ENCODE measurements around the gene GGT6. TPM values are rescaled to one million over a fixed set of nuclear protein-coding genes. Genes with fewer than 3 reads are reported as not detected.

Gene GGT6
- total RNA-seq, 1 experiment from 2014 or later: 3.7 TPM

DNA sequence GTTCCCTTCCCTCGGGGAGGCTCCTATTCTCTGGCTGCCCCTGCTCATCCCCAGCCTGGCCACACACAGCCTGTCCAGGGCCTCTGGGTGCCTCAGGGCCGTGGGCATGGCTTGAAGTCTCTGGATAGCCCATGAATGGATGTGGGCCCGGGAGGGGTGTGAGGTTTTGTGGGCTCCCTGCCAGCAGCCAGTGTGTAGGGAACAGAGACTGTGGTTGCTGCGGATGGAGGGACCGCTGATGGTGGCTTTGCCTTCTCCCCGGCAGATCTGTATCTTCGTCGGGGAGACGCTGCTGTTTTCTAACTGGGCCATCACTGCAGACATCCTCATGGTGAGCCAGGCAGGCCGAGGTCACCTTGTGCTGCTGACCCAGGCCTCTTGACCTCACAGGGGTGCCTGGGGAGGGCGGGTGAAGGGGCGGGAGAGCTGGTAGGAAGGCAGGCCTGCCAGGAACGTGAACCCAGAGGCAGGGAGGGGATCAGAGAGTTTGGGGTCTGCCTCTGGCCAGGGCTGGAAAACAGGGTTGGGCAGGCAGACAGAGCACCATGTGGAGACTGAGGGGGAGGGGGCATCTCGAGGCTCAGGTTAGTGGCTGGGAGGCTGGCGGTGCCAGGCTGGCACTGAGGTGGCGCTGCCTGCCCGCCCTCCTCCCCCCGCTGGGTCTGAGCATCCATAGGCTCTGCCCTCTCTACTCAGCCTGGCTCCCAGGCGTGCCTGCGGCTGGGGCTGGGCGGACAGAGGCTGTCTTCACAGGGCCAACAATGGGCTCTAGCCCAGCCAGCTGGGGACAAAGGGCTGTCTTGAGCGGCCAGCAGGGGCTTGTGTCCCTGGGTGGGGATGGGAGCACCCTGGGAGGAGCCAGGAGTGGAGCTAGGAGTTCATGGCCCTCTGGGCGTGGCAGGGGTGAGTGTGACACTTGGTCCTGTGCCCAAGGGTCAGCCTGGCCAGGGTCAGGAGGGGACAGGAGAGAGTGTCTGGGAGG, 26.6 kb downstream of the GGT6 start:
- Histone ChIP-seq H3K79me2 (ENCODE audit: low read depth) (no peaks in the 10 kb centered on the region), H2AFZ (no peak overlapping the region), H3K4me2 (no peak overlapping the region), H3K4me1 (replicated peaks; ENCODE audit: insufficient read depth) (peaks cover 12% of the 10 kb centered on the region; the same call in 1 of the 2 replicates), H3K4me3 (no peak overlapping the region), H3K36me3 (ENCODE audit: low read depth) (0 out of 2 replicates have a peak, but pooled peaks cover 9% of the 10 kb centered on the region), H3K9me3 (ENCODE audit: insufficient read depth, low read depth) (no peaks in the 10 kb centered on the region), H3K9me2 (ENCODE audit: insufficient read depth) (no peaks in the 10 kb centered on the region), H4K20me1 (ENCODE audit: insufficient read depth) (peaks cover 23% of the 10 kb centered on the region), H3K27me3 (ENCODE audit: insufficient read depth, low read depth) (no peaks in the 10 kb centered on the region), H3F3A (ENCODE audit: insufficient read depth, low read depth) (peaks cover 92% of the 10 kb centered on the region), H3K27ac (peak overlapping the region; percentile 41; the same call in 1 of the 2 replicates)
- ChIA-PET CTCF (interaction anchor here (0.6 kb wide), 1 partner anchor 115 kb away, joined by 3 read pairs; no protein-coding TSS in a partner anchor), POLR2A (ENCODE audit: unreplicated experiment) (no interaction called here)
- DNase-seq: peak; percentile 48 to 79
- intact Hi-C loops (cut with micrococcal nuclease; ENCODE audit: unreplicated experiment): no loop called here
- TF ChIP-seq EZH2 (IDR thresholded peaks at IDR 0.05; ENCODE audit: low read depth): no peak
- TF ChIP-seq, protein P1, sequence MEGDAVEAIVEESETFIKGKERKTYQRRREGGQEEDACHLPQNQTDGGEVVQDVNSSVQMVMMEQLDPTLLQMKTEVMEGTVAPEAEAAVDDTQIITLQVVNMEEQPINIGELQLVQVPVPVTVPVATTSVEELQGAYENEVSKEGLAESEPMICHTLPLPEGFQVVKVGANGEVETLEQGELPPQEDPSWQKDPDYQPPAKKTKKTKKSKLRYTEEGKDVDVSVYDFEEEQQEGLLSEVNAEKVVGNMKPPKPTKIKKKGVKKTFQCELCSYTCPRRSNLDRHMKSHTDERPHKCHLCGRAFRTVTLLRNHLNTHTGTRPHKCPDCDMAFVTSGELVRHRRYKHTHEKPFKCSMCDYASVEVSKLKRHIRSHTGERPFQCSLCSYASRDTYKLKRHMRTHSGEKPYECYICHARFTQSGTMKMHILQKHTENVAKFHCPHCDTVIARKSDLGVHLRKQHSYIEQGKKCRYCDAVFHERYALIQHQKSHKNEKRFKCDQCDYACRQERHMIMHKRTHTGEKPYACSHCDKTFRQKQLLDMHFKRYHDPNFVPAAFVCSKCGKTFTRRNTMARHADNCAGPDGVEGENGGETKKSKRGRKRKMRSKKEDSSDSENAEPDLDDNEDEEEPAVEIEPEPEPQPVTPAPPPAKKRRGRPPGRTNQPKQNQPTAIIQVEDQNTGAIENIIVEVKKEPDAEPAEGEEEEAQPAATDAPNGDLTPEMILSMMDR (conservative IDR thresholded peaks at IDR 0.05): no peak
- BruUV-seq (replicated peaks): TSS peak; percentile 6

- H3K4me1 ChIP-seq (replicated peaks; ENCODE audit: insufficient read depth): peaks cover 12% of the 10 kb centered on the region; the same call in 1 of the 2 replicates
- H3K27me3 ChIP-seq (ENCODE audit: insufficient read depth, low read depth): no peaks in the 10 kb centered on the region
- H2AFZ ChIP-seq: no peak overlapping the region
- H3K79me2 ChIP-seq (ENCODE audit: low read depth): no peaks in the 10 kb centered on the region
- ChIA-PET CTCF (no interaction called here), POLR2A (ENCODE audit: unreplicated experiment) (no interaction called here)
- no TSS peak for BruUV-seq (replicated peaks)
- peaks cover 88% of the 10 kb centered on the region for H3F3A ChIP-seq (ENCODE audit: insufficient read depth, low read depth)
- H3K4me2 ChIP-seq: no peak overlapping the region
- H3K27ac ChIP-seq: peak overlapping the region; percentile 7; the same call in 1 of the 2 replicates
- intact Hi-C loops (cut with micrococcal nuclease; ENCODE audit: unreplicated experiment): no loop called here
- TF ChIP-seq, protein P1 (conservative IDR thresholded peaks at IDR 0.05): no peak
- no peak for TF ChIP-seq EZH2 (IDR thresholded peaks at IDR 0.05; ENCODE audit: low read depth)
- peaks cover 15% of the 10 kb centered on the region for H4K20me1 ChIP-seq (ENCODE audit: insufficient read depth)
- H3K4me3 ChIP-seq: no peak overlapping the region
- H3K9me3 ChIP-seq (ENCODE audit: insufficient read depth, low read depth): no peaks in the 10 kb centered on the region
- H3K9me2 ChIP-seq (ENCODE audit: insufficient read depth): no peaks in the 10 kb centered on the region
- DNase-seq: no peak
- H3K36me3 ChIP-seq (ENCODE audit: low read depth): 0 out of 2 replicates have a peak, but pooled peaks cover 8% of the 10 kb centered on the region
Measured at GRCh38 chr17:4532860-4533522, 27.4 kb downstream of the GGT6 start.

- DNase-seq: no peak
- no peaks in the 10 kb centered on the region for H3K79me2 ChIP-seq (ENCODE audit: low read depth)
- TF ChIP-seq, protein P1 (conservative IDR thresholded peaks at IDR 0.05): no peak
- TF ChIP-seq EZH2 (IDR thresholded peaks at IDR 0.05; ENCODE audit: low read depth): no peak
- peaks cover 88% of the 10 kb centered on the region for H3F3A ChIP-seq (ENCODE audit: insufficient read depth, low read depth)
- peaks cover 7% of the 10 kb centered on the region for H4K20me1 ChIP-seq (ENCODE audit: insufficient read depth)
- H3K4me3 ChIP-seq: no peak overlapping the region
- BruUV-seq (replicated peaks): no TSS peak
- H2AFZ ChIP-seq: no peak overlapping the region
- no peaks in the 10 kb centered on the region for H3K9me3 ChIP-seq (ENCODE audit: insufficient read depth, low read depth)
- H3K27me3 ChIP-seq (ENCODE audit: insufficient read depth, low read depth): no peaks in the 10 kb centered on the region
- no peak overlapping the region for H3K27ac ChIP-seq
- ChIA-PET CTCF (no interaction called here), POLR2A (ENCODE audit: unreplicated experiment) (no interaction called here)
- 0 out of 2 replicates have a peak, but pooled peaks cover 4% of the 10 kb centered on the region for H3K36me3 ChIP-seq (ENCODE audit: low read depth)
- peaks cover 12% of the 10 kb centered on the region; the same call in 1 of the 2 replicates for H3K4me1 ChIP-seq (replicated peaks; ENCODE audit: insufficient read depth)
- intact Hi-C loops (cut with micrococcal nuclease; ENCODE audit: unreplicated experiment): no loop called here
- H3K4me2 ChIP-seq: no peak overlapping the region
- H3K9me2 ChIP-seq (ENCODE audit: insufficient read depth): no peaks in the 10 kb centered on the region
Measured at GRCh38 chr17:4531988-4532736, 28.2 kb downstream of the GGT6 start.
